Measurements from ENCODE around the gene CARMIL1.

CARMIL1 gene

DNA sequence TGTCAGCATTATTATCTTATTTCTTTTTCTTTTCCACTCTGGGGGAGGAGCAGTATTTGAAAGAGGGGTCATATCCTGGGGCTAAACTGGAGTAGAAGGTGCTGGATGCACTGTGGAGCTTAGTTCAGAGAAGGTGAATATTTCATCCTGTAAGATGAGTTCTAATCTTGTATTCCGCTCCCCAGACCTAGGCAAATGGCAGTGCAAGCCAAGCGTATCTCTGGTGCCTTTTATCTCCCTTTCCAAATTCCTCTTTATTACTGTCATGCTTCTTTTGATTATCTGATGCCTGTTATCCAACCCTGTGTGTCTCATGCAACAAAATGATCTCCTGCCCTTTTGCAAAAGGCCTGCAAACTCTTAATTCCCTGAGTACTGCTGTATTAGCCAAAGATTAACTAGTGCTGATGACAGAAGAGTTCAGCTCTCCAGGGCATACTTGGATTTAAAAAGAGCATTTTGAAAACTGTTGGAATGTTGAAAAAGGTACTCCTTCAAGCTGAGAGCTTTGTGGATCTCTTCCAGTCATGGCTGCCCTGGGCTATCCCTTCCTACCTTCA, 138.0 kb downstream of the CARMIL1 start:
- Histone ChIP-seq H3K9ac (ENCODE audit: low read depth, low read length) (no peak overlapping the region), H3K9me3 (ENCODE audit: control insufficient read depth, insufficient read depth, low read length) (peaks cover 8% of the 10 kb centered on the region), H3K36me3 (ENCODE audit: insufficient read depth, low read length) (no peaks in the 10 kb centered on the region), H3K4me1 (ENCODE audit: insufficient read depth, low read length) (peaks cover 41% of the 10 kb centered on the region)

DNA sequence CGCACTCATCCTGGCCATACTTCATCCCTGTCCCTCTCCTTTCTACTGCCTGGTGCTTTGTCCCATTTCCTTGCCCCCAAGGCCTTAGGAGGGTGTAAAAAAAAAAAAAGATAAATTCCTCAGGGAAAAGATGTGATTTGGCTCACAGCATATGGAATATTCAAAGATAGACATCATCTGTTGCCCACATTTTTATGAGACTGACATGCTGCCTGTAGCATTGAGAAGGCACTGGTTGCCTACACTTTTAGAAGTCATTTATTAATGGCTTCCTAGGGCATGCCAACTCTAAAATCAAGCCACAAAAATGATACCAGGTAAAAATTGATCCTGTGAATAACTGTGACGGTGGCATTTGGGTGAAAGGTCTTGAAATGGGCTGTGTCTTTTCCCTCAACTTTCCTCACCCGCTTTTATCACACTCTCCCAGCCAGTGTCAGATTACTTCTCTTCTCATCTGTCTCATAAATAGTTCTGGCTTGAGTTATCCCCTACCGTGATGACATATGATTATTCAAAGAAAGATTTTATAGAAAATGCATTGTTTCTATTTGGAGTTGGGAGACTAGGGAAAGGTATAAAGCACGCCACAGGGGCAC, 139.4 kb downstream of the CARMIL1 start:
- no peaks in the 10 kb centered on the region for H3K36me3 ChIP-seq (ENCODE audit: insufficient read depth, low read length)
- no peak overlapping the region for H3K9ac ChIP-seq (ENCODE audit: low read depth, low read length)
- peaks cover 8% of the 10 kb centered on the region for H3K9me3 ChIP-seq (ENCODE audit: control insufficient read depth, insufficient read depth, low read length)
- peaks cover 30% of the 10 kb centered on the region for H3K4me1 ChIP-seq (ENCODE audit: insufficient read depth, low read length)

DNA sequence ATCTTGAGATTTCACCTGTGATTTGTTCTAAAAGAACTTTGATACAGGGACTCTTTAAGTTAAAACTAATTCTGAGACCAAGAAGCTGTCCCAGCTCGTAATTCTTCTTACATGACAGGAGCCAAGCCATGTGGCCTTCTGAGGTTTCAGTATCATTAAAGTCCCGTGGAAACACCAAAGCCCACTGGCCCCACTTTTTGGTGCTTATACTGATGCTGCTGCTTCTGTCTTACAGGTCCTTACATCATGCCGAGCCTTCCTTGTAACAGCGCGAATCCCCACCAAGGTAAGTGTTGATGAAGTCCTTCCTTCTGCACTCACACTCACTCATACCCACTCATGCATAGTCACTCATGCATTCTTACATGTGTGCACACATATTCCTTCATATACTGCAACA, 140.7 kb downstream of the CARMIL1 start:
- peaks cover 17% of the 10 kb centered on the region for H3K4me1 ChIP-seq (ENCODE audit: insufficient read depth, low read length)
- H3K9me3 ChIP-seq (ENCODE audit: control insufficient read depth, insufficient read depth, low read length): peaks cover 8% of the 10 kb centered on the region
- H3K9ac ChIP-seq (ENCODE audit: low read depth, low read length): no peak overlapping the region
- no peaks in the 10 kb centered on the region for H3K36me3 ChIP-seq (ENCODE audit: insufficient read depth, low read length)

DNA sequence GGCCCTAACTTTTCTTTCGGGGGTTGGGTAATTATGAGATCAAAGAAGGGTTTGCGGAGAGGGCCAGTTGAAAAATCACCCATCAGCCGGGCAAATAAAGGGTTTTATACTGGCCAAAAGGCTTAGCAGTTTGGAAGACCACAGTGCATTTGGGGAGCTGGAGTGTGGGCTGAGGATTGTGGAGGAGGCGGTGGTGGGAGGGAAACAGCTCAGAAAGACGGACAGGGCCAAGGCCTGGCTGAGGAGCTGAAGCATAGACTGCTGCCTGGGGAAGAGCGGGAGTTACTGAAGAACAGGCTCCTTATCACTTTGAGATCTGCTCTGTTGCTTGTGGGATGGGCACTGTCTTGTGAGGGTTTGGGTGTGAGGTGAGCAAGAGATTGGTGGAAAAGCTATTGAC, 144.2 kb downstream of the CARMIL1 start:
- H3K4me1 ChIP-seq (ENCODE audit: insufficient read depth, low read length): no peaks in the 10 kb centered on the region

DNA sequence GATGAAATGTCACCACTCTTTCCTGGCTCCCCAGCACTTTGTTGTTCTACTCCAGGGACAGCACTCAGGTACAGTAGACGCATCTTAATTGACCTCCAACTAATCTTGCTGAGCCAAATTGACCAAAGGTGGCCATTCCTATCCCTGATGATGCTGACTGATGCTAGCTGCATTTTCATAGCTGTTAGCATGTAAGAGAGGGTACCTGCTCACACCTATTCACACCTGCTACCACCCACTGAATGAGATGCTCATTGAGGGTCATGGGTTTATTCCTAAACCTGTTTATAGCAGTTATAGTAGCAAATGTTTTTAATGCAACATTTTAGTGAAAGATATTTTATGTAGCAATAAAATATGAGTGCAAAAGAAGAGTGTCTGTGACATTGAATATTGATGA, 145.1 kb downstream of the CARMIL1 start:
- Histone ChIP-seq H3K4me1 (ENCODE audit: insufficient read depth, low read length) (no peaks in the 10 kb centered on the region), H3K36me3 (ENCODE audit: insufficient read depth, low read length) (no peaks in the 10 kb centered on the region), H3K9ac (ENCODE audit: low read depth, low read length) (no peak overlapping the region), H3K9me3 (ENCODE audit: control insufficient read depth, insufficient read depth, low read length) (peaks cover 8% of the 10 kb centered on the region)

More for the DNA sequence above, 144.2 kb downstream of the CARMIL1 start:
- H3K36me3 ChIP-seq (ENCODE audit: insufficient read depth, low read length): no peaks in the 10 kb centered on the region
- H3K9ac ChIP-seq (ENCODE audit: low read depth, low read length): no peak overlapping the region
- peaks cover 8% of the 10 kb centered on the region for H3K9me3 ChIP-seq (ENCODE audit: control insufficient read depth, insufficient read depth, low read length)

DNA sequence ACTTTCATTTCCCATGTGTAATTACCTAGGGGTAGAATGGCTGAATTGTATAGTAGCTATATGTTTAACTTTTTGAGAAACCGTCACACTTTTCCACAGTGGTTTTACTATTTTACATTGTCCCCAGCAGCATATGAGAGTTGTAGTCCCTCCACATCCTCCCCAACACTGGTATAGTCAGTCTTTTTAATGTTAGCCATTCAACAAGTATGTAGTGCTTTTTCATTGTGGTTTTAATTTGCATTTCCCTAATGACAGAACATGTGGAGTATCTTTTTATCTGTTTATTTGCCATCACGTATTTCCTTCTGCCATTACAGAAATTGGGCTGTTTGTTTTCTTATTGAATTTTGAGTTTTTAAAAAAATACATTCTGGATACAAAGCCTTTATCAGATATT, 148.4 kb downstream of the CARMIL1 start:
- no peaks in the 10 kb centered on the region for H3K4me1 ChIP-seq (ENCODE audit: insufficient read depth, low read length)
- no peak overlapping the region for H3K9ac ChIP-seq (ENCODE audit: low read depth, low read length)
- H3K9me3 ChIP-seq (ENCODE audit: control insufficient read depth, insufficient read depth, low read length): no peaks in the 10 kb centered on the region
- no peaks in the 10 kb centered on the region for H3K36me3 ChIP-seq (ENCODE audit: insufficient read depth, low read length)

DNA sequence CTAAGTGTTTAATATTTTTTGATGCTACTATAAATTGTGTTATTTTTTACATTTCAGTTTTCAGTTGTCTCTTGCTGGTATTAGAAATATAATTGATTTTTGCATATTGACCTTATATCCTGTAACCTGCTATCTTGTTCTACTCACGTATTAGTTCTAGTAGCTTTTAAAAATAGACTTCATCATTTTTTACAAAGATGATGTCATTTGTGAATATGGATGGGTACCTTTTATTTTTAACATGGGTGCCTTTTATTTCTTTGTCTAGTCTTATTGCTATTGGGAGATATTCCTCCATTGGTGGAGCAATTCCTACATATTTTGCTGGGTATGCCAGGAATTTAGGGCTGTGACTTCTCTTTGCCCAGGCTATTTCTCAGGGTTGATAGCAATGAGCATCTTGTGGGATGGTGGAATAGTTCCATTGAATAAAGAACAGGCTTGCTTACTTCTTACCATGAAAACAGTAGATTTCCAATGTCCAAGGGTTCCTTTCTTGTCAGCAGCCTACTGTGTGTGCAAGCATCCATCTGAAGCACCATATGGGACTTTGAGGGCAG, 149.7 kb downstream of the CARMIL1 start:
- no peaks in the 10 kb centered on the region for H3K9me3 ChIP-seq (ENCODE audit: control insufficient read depth, insufficient read depth, low read length)
- H3K4me1 ChIP-seq (ENCODE audit: insufficient read depth, low read length): no peaks in the 10 kb centered on the region
- no peaks in the 10 kb centered on the region for H3K36me3 ChIP-seq (ENCODE audit: insufficient read depth, low read length)
- H3K9ac ChIP-seq (ENCODE audit: low read depth, low read length): no peak overlapping the region

DNA sequence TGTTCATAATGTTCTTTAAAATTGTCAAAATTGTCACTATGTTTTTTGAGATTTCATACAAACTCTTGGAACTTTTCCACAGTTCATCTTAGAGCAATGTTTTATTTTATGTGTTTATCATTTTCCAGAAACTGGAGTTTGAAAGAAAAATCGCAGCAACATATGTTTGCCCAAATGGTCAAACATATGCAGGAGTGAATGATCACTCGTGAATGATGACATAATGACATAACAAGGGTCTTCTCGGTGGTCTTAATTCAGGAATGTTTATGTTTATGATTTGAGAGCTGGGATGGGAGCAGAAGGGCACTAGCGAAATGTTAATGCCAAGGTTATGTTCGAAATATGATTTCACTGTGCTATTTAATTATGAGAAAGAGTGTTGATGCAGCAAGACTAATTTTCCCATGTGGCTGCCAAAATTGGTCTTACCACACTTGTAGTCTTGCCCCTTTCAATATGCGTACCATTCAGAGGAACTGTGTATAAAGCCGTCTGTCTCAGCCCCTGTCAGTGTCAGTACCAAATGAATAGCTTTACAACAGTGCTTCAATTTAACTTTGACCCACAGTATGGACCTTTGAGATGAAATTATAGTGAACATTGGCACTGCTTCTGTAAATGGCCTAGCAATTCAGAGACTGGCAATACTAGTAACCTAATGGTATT, 152.3 kb downstream of the CARMIL1 start:
- Histone ChIP-seq H3K36me3 (ENCODE audit: insufficient read depth, low read length) (no peaks in the 10 kb centered on the region), H3K9me3 (ENCODE audit: control insufficient read depth, insufficient read depth, low read length) (no peaks in the 10 kb centered on the region), H3K4me1 (ENCODE audit: insufficient read depth, low read length) (no peaks in the 10 kb centered on the region), H3K9ac (ENCODE audit: low read depth, low read length) (no peak overlapping the region)

DNA sequence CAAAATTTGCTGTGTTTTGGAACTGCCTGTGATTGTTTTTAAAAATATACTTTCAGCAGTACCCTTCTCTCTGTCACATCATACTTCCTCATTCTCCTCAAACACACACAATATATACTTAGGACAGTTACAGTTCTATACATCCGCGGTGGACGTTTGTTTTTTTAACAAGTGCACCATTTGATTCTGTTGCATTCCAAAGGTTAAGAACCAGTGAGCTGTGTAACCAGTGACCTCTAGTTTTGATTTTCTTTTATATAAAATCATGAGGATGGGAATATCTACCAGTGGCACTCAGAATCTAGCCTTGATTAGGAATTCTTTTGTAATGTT, 152.8 kb downstream of the CARMIL1 start:
- Histone ChIP-seq H3K4me1 (ENCODE audit: insufficient read depth, low read length) (no peaks in the 10 kb centered on the region), H3K9me3 (ENCODE audit: control insufficient read depth, insufficient read depth, low read length) (no peaks in the 10 kb centered on the region), H3K9ac (ENCODE audit: low read depth, low read length) (no peak overlapping the region), H3K36me3 (ENCODE audit: insufficient read depth, low read length) (no peaks in the 10 kb centered on the region)

DNA sequence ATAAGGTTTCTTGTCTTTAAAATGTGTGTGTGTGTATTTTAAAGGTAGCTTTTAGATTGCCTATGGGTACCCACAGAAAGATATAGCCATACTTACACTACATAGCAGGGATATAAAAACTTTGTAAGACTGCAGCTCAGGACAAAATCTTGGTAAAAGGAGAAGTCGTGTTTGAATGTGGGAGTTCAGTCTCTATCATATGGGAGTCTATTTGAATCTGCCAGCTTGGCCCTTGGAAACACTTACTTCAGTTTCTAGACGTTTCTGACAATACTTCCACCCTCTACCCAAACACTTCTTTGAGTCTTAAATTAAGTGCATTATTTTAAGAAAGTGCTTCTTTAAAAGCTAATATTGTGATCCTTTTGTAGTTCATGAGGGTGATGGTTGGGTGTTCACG, 155.7 kb downstream of the CARMIL1 start:
- no peaks in the 10 kb centered on the region for H3K4me1 ChIP-seq (ENCODE audit: insufficient read depth, low read length)
- H3K36me3 ChIP-seq (ENCODE audit: insufficient read depth, low read length): no peaks in the 10 kb centered on the region
- H3K9me3 ChIP-seq (ENCODE audit: control insufficient read depth, insufficient read depth, low read length): no peaks in the 10 kb centered on the region
- no peak overlapping the region for H3K9ac ChIP-seq (ENCODE audit: low read depth, low read length)

DNA sequence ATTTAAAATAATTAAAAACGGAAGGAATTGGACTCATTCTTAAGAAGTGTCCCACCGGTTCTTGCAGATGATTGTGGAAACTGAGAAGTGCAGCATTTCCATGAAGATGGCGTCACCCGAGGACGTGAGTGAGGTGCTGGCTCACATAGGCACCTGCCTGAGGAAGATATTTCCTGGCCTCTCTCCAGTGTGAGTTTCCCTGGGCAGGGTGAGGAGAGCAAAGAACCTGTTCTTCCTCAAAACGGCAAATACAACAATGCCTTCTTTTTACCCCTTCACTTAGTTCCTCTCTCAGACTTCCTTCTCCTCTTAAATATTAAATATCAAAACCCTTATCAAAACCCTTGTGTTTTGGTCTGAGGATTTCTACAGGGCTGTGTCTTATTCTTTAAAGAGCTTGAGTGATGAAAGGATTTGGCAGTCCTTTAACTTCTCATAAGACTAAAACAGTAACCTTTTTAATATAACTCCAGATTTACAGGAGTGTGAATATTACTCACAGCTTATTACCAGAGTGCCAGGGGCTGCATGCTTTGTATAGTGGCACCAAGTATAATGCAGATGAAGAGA, 156.3 kb downstream of the CARMIL1 start:
- H3K9me3 ChIP-seq (ENCODE audit: control insufficient read depth, insufficient read depth, low read length): no peaks in the 10 kb centered on the region
- H3K9ac ChIP-seq (ENCODE audit: low read depth, low read length): no peak overlapping the region
- H3K36me3 ChIP-seq (ENCODE audit: insufficient read depth, low read length): no peaks in the 10 kb centered on the region
- H3K4me1 ChIP-seq (ENCODE audit: insufficient read depth, low read length): no peaks in the 10 kb centered on the region

DNA sequence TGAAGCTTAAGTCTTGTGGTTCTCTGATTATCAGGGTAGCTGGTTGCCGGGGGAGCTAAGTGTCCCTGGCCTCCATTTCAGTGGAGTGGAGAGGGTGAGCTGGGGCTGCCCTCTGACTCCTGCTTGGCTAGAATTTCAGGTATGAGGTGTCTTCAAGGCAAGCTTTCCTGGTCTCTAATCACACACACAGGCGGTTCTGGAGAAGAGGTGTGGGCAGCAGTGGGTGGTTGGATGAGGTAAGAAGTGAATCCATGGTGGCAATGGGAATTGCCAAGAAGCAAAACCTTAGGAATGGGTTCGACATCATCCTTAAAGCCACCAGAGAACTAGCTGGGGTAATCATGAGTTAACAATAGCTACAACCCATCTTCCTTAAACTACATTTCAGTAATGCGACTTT, 157.6 kb downstream of the CARMIL1 start:
- no peaks in the 10 kb centered on the region for H3K4me1 ChIP-seq (ENCODE audit: insufficient read depth, low read length)
- H3K36me3 ChIP-seq (ENCODE audit: insufficient read depth, low read length): no peaks in the 10 kb centered on the region
- no peaks in the 10 kb centered on the region for H3K9me3 ChIP-seq (ENCODE audit: control insufficient read depth, insufficient read depth, low read length)
- H3K9ac ChIP-seq (ENCODE audit: low read depth, low read length): no peak overlapping the region

DNA sequence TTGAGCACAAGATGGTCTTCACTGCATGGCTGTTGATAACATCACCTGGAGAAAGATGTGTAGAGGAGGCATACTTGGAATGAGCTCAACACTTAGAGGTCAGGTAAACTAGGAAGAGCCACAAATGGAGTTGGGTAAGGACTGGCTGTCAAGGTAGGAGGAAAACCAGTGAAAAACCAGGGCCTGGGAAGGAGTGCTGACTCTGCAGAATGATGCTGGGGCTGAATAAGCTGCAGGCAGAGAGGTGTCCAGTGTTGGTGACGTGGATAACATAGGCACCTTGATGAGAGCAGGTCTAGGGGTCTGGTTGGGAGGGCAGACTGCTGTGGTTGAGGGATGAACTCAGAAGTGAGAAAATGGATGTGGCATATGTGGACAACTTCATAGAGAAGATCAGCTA, 160.2 kb downstream of the CARMIL1 start:
- no peaks in the 10 kb centered on the region for H3K36me3 ChIP-seq (ENCODE audit: insufficient read depth, low read length)
- H3K4me1 ChIP-seq (ENCODE audit: insufficient read depth, low read length): peaks cover 7% of the 10 kb centered on the region; the same call in 1 of the 2 replicates
- no peak overlapping the region for H3K9ac ChIP-seq (ENCODE audit: low read depth, low read length)
- no peaks in the 10 kb centered on the region for H3K9me3 ChIP-seq (ENCODE audit: control insufficient read depth, insufficient read depth, low read length)

DNA sequence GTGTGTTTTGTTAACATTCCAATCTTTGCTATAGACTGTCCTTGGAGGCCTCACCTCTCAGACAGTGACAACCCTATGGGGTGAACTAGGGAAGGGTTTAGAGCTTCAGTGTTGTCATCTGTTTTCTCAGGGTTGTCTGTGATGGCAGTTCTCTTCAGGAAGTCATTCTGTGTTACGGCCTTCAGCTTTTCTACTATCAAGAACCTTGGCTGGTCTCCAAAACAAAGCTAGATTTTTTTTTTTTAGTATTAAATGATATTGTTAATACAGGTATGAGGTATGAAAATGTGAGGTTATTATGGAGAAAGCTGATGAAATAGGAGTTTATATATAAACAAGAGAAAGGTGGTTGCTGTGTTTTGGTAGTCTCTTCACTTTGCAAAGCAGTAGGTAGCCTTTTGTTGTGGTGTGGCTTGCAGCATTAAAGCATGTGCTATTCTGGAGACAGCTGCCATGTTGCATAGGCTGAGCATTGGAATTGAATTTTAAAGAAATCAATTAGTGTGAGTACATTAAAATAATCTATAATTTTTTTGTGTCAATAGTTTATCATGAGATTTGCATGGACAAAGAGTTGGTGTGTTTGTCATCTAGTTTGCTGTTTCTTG, 162.6 kb downstream of the CARMIL1 start:
- no peaks in the 10 kb centered on the region for H3K36me3 ChIP-seq (ENCODE audit: insufficient read depth, low read length)
- peaks cover 7% of the 10 kb centered on the region; the same call in 1 of the 2 replicates for H3K4me1 ChIP-seq (ENCODE audit: insufficient read depth, low read length)
- no peak overlapping the region for H3K9ac ChIP-seq (ENCODE audit: low read depth, low read length)
- no peaks in the 10 kb centered on the region for H3K9me3 ChIP-seq (ENCODE audit: control insufficient read depth, insufficient read depth, low read length)
